ENCODE data around the gene SORBS2. TPM values are rescaled to one million over a fixed set of nuclear protein-coding genes. Genes with fewer than 3 reads are reported as not detected.

SORBS2 gene
- total RNA-seq, 1 donor from 2014 or later: 1,779 TPM

DNA sequence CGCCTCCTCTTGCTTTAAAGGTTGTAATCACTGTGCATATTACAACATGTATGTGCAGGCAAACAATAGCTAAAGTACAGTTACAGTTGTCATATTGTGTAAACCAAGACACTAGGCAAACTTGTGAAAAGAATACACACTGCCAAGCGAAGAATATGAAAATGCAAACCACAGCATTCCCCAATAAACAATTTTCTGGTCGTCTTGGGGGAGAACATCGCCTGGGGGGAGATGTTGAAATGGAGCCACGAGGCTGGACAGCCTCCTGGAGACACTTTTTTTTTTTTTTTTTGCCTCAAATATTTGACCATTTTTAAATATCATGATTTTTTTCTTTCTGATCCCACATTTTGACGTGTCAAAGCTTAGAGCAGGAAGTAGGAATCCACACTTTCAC, 225.0 kb downstream of the SORBS2 start:
- intact Hi-C loops (cut with DNase I): no loop called here
- DNase-seq (ENCODE audit: low spot score): no peak

DNA sequence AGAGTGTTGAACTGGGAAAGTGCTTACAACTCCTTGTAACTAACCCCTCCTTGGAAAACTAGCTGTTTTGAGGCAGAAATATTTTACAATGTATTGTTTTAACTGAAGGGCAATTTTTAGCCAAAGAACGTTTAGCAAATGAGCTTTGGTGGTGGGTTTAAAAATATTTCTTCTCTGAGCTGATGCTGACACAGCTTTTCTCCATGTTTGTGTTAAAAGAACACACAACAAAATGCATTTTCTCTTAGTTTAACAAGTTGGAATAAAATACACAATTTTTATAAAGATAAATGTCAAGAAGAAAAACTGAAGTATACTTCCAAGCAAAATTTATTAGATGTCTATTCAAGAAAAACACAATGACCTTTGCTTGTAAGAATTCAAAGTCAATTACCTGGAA, 226.8 kb downstream of the SORBS2 start:
- intact Hi-C loops (cut with DNase I): no loop called here
- DNase-seq (ENCODE audit: low spot score): no peak

DNA sequence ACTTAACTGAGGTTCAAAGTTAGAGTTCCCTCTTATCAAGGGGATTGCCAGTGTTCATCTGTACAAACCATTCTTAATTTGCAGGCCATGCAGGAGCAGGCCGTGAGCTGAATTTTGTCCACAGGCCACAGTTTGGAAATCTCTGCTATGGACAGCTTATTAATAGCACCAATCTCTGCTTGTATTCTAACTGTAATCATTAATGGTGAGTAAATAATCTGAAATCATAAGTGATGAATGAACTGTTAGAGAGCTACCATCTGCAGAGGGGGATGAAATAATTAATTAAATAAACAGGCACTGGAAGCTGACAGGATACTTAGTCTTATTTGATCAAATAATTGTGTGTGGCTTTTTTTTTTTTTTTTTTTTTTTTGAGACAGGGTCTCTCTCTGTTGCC, 228.2 kb downstream of the SORBS2 start:
- intact Hi-C loops (cut with DNase I): no loop called here
- no peak for DNase-seq (ENCODE audit: low spot score)

DNA sequence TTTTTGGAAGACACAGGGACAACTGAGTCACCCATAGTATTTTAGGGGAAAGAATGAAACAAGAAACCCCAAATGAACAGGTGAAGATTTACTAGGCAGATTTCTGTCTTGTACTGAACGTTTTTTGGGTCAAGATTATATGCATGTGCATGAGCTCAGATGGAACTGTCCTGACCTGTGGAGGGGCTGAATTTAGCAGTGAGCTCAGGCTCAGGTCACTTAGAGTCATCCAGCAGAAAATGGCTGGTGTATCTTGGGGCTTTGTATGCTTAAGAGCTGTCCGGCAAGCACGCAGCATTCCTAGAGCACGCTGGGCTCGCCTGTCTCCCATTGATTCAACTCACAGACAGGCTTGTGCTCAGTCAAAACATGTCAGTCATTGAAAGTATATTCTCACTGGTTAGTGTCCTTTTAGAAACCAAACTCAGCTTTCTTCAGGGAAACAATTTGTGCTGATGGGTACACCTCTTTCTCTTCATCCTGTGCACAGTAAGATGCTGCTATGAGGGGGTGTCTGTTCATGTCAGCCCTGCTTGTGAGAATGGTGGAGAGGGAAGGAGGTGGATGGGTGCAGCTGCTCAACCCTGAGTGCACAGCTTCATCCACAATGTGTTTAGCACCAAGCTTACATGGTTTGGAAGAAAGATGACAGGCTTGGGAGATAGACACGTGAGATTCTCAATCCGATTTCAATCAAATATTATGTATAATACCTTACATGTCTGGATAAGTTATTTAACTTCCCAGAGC, 229.2 kb downstream of the SORBS2 start:
- no peak for DNase-seq (ENCODE audit: low spot score)
- intact Hi-C loops (cut with DNase I): no loop called here

DNA sequence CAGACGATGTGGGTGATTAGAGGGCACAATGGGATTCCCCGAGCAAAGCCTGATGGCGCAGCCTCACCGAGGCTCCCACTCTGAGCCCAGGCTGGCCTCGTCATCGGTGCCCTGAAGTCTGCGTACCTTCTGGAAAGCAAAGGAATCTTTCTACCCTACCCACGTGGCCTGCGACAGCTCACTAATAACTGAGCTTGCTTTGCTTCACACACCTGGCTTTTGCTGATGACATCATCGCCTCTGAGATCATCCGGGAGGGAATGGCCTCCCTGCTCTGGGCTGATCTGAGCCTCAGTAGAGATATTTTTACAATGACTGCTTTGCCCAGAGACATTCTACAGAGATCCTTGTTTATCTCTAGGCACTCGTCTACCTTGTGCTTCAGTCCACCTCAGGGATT, 231.3 kb downstream of the SORBS2 start:
- DNase-seq (ENCODE audit: low spot score): no peak
- intact Hi-C loops (cut with DNase I): no loop called here

DNA sequence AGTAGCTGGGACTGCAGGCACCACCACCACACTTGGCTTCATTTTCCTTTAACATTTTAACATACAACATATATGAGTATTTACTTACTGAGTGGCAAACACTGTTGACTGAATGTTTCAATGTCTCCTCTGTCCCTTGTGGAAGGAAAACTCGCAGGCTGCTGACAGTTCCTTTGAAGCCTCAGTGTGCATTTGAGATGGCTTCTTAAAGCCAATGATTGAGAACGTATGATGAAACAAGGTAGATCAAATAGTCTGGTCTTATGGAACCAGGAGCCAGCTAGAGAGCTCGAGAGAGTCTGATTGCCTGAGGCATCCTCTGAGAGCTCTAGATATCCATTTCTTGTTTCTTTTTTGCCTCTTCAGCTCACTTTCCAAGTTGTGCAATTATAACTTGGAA, 233.7 kb downstream of the SORBS2 start:
- intact Hi-C loops (cut with DNase I): no loop called here
- no peak for DNase-seq (ENCODE audit: low spot score)

DNA sequence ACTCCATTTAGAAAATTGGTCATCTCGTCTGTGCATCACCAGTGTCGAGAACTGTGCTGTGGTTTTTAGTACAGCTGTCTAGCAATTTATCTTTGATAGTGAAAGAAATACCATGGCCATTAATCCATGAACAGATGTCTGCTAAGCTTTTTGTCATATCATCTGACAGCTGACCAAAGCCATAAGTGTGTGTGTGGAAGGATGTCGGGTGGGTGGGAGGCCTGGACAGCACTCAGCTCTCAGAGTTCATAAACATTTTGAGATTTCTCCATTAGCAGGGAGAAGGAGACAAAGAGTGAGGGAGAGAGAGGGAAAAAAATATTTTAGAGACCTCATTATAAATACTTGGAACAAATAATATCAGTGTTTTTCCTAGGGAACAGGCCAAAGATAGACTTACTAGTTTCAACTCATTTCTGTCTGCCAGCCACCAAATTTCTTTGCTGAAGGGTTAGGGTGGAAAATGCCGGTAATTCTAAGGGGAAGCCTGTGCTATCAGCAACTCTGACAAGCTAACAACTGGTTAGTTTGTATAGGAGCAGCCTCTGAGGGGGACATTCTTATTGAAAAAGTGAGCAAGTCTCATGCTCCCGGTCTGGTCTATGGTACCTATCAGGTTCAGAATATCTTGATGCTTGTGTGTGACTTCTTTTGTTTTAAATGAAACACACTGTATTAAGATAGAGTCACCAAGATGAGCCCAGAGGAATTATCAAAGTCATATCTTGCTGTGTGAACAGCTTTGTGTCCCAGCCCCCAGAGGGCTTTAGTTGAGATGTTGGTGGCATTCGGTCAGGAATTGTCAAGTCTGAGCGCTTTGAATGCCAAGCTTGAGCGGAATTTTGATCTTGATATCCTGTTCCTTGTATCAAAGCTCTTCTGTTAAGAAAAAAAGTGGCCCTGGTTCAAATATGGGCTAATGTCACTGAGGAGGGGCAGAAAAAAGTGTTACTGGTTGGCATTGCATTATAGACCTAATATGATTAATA, 234.7 kb downstream of the SORBS2 start:
- DNase-seq (ENCODE audit: low spot score): no peak
- intact Hi-C loops (cut with DNase I): no loop called here

DNA sequence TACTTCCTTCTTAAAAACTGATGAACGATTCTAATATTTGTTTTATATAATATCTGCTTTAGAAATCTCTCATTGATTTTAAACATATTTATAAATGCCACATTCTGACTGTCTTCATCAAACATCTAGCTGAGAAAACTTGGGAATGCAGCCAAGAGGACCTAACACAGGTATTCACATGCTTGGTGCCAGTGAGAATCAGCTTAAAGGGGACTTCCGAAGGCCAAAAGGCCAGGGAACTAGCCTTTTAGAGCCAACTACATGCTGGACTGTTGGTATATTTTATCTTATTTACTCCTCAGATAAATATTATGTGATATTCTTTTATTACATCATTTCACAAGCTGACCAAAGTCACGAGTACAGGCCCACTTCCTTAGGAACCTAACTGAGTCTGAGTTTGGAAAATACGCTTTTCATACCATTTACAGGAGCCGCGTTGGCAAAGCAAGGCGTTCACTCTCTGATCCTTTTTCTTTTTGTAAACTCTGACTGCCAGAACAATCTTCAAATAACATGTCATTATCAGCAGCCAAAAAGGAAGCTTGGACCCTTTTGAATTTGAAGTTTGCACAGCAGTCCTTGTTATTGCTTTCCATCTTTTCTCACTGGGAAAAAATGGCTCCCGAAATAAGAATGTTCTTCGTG, 235.6 kb downstream of the SORBS2 start:
- intact Hi-C loops (cut with DNase I): no loop called here
- no peak for DNase-seq (ENCODE audit: low spot score)

DNA sequence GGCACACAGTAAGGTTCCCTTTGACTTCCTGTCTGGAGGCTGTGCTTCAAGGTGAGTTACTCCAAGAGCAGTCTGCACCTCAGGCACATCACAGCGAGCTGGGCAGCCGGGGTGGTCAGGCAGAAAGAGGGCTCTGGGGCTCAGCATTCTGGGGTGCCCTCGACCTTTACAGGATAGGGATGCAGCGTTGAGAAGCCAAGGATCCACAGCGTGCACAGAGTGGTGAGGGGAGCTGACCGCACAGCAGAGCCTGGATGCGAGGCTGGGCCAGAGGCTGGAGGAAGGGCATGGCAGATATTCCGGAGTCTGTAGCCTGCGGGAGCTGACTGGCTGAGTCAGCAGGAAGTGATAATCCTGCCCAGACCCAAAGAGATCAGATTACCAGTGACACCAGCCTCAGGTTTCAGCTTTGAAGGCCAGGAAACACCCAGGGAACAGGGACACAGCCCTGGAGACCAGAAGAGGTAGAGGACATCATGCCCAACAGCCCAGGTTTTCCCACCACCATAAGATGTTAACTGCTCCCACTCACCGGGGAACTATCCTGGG, 238.3 kb downstream of the SORBS2 start:
- no peak for DNase-seq (ENCODE audit: low spot score)
- intact Hi-C loops (cut with DNase I): no loop called here

DNA sequence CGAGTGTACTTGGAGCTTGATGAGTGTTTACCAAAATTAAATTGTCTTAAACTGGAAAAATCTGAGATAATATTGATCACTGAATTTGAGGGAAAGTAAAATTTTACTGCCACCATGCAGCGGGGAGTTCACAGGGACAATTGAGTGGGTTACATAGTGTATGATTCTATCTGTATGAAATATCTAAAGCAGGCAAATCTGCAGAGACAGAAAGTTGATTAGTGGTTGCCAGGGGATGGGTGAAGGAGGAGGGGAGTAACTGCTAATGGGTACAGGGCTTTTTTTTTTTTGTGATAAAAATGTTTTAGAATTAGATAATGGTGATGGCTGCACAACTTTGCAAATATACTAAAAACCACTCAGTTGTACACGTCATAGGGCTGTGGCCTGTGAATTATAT, 241.3 kb downstream of the SORBS2 start:
- DNase-seq (ENCODE audit: low spot score): no peak
- intact Hi-C loops (cut with DNase I): no loop called here

DNA sequence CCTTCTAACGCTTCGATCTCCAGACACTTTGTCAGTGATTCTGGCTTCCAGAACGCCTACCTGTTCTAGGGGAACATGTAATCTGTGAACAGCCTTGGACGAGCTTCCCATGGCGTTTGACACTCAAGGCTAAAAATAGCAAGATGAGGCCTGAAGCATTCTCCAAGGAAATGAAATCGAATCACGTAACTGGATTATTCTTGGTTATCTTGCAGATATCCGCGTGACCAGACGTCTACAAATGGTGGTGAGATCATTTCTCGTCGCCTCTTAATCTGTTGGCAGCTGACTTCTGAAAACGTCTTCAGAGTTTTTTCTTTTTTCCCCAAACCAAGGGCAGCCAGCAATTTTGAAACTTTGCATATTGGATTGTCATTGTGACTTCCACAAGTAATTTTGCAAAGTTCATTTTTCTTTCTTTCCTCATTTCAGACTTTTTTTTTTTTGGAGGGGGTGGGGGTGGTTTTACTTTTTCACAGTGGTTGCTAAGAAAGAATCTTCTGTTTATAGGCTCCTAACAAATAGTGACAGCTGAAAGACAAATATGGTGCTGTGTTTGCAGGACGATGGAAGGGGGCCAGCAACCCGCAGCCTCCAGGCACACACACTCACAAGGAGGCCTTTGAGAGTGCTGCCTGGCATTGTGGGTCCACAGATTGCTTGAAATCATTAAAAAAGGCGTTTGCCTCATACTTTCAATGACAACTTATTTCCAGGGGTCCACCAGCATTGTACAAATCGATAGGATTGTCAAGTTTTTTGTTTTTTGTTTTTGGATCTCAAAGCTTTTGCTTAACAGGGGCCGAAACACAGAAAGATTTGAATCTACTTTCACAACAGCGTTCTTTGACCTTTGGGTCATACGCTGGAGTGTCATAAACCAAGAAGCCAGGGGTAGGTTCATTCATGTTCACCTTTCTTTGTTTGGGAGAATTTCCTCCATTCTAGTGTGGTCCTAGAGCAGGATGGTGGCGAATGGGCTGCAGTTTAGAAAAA, 244.3 kb downstream of the SORBS2 start:
- intact Hi-C loops (cut with DNase I): loop anchor here (2.0 to 10.0 kb wide), 2 partner anchors 33 to 173 kb away; partner anchors contain the start of genes ANKRD37, LRP2BP and PDLIM3
- no peak for DNase-seq (ENCODE audit: low spot score)

DNA sequence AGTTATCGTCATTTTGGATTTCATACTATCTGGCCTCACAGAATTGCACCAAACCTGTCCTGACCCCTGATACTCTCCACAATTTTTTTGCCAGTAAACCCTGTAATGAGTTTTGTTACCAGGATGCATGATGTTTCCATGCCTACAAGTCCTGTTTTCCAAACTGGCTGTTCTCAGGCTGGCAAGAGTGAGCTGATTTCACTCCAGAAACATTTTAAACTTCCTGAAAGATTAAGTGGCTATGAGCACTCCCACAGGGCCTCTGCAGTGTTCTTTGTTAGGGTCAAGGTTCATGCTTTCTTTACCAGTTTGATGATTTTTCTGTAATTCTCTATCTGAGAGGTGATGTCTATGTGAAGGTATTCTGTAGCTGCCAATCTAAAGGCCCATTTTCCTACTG, 245.0 kb downstream of the SORBS2 start:
- DNase-seq (ENCODE audit: low spot score): no peak
- intact Hi-C loops (cut with DNase I): loop anchor here (2.0 to 10.0 kb wide), 2 partner anchors 32 to 172 kb away; partner anchors contain the start of genes ANKRD37, LRP2BP and PDLIM3

DNA sequence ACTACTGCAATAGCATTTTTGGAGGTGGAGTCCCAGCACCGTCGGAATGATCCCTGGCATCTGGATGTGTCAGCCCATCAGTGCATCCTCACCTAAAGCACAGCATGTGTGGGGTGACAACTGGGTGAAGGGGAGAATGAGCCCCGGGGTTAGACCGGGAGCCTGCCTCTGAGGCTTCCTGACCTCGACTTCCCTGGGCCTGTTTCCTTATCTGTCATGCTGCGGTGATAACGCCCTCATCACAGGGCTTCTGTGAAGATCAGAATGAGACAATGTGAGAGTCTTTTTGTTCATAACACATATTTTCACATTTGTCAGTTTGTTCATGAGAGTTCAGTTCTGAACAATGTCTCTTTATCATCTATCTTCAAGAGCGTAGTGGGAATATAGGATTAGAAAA, 245.6 kb downstream of the SORBS2 start:
- no peak for DNase-seq (ENCODE audit: low spot score)
- intact Hi-C loops (cut with DNase I): loop anchor here (2.0 to 10.0 kb wide), 2 partner anchors 32 to 172 kb away; partner anchors contain the start of genes ANKRD37, LRP2BP and PDLIM3

DNA sequence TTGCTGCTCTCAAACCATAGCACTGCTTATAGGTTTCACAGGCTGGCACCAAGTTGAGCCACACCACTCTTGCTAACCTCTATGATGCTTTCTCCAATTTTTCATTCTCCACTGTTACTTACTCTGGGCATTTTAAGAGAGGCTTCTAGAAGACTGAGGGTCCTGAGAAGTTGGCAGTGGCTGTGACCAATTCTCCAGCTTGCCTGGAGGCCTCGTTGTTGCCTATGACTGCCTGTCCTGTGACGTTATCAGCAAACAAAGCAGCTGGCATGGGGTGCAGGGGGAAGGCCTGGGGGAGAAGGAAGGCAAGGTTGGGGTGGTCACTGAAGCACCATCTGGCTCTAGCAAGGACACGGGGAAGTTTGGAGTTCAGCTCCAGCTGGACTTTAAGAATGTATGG, 246.3 kb downstream of the SORBS2 start:
- no peak for DNase-seq (ENCODE audit: low spot score)
- intact Hi-C loops (cut with DNase I): loop anchor here (2.0 to 10.0 kb wide), 2 partner anchors 31 to 171 kb away; partner anchors contain the start of genes ANKRD37, LRP2BP and PDLIM3

DNA sequence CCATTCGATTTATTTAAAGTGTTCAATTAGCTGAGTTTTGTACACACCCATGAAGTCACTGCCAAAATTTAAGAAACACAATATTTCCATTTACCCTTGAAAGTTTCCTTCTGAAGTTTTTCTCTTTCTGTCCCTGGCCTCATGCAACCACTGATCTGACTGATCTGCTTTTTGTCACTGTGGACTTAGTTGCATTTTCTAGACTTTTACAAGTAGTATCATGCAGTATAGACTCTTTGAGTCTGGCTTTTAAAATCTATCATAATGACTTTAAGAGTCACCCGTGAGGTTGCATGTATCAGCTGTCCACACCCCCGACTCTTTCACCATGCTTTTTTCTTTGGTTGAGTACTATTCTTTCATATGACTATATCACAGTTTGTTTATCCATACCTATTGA, 247.6 kb downstream of the SORBS2 start:
- DNase-seq (ENCODE audit: low spot score): no peak
- intact Hi-C loops (cut with DNase I): loop anchor here (10.0 kb wide), 1 partner anchor 170 kb away; the partner anchor contains the start of genes ANKRD37 and LRP2BP

DNA sequence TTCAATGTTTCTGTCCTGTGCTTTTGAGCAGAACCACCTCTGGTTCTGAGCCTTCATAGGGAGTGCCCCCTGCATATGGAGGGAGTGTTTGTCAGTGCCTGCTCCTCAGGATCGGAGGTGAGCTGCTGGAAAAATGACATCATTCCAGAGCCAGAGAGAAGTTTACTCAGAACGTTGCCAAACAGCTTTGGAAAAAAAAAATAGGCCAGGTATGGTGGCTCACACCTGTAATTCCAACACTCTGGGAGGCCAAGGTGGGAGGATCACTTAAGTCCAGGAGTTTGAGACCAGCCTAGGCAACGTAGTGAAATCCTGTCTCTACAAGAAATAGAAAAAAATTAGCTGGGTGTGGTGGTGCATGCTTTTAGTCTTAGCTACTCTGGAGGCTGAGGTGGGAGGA, 249.5 kb downstream of the SORBS2 start:
- intact Hi-C loops (cut with DNase I): loop anchor here (10.0 kb wide), 1 partner anchor 168 kb away; the partner anchor contains the start of genes ANKRD37 and LRP2BP
- DNase-seq (ENCODE audit: low spot score): no peak

DNA sequence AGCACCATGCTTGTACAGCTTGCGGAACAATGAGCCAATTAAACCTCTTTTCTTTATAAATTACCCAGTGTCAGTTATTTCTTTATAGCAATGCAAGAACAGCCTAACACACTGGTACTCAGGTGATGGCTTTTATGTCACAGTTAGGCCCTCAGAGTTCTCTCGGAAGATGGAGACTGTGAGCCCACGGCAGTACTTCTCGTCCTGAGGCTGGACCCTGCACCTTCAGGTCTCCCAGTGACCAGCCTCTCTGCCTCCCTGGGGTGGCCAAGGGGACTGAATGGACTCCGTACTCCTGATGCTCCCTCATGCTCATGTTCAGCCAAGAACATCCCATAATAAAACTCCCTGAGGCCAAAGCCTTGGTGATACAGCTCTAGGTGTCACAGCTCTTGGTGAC, 251.7 kb downstream of the SORBS2 start:
- DNase-seq (ENCODE audit: low spot score): no peak
- intact Hi-C loops (cut with DNase I): loop anchor here (10.0 kb wide), 1 partner anchor 166 kb away; the partner anchor contains the start of genes ANKRD37 and LRP2BP

DNA sequence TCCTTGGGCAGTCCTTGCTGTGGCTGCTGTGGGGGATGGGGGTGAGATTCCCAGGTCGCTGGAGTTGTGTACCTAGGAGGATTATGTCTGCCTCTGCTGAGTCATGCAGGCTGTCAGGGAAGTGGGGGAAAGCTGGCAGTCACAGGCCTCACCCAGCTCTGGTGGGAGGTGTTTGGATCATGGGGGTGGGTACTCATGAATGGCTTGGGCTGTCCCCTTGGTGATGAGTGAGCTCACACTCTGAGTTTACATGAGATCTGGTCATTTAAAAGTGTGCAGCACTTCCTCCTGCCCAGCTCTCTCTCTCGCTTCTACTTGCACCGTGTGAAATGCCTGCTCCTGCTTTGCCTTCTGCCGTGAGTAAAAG, 252.1 kb downstream of the SORBS2 start:
- intact Hi-C loops (cut with DNase I): loop anchor here (10.0 kb wide), 1 partner anchor 165 kb away; the partner anchor contains the start of genes ANKRD37 and LRP2BP
- DNase-seq (ENCODE audit: low spot score): no peak
